ENCODE data around the gene CD320. TPM values are rescaled to one million over a fixed set of nuclear protein-coding genes. Genes with fewer than 3 reads are reported as not detected.

Gene CD320
- total and polyA plus RNA-seq, 2 of the 8 experiments (the other 6 are each of a cell fraction or from before 2014, with no cell fraction given), result 80.4 to 157 TPM

DNA sequence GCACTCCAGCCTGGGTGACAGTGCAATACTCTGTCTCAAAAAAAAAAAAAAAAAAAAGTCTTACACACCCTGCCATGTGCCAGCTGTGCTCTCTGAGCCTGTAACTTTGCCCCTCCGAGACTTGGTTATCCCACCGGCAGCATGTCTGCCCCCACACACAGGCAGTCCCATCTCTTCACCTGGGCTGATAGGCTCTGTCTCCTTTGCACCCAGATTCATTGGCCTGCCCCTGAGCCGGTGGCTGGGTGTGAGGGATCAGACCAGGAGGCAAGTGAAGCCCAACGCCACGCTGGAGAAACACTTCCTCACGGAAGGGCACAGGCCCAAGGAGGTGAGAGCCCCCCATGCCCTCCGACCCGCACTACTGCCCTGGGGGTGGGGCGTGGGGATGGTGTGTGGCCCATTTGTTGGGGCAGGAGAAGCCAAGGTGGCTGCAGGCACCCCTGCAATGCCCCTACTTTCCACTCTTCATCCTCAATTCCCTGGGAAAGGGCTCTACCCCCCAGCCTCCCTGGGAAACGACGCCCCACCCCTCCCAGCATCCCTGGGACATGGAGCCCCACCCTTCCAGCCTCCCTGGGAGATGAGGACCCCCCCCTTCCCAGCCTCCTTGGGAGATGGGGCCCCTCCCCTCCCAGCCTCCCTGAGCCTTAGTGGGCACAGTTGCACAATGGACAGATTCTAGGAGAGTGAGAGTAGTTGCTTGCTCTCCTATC lies 53.7 kb downstream of the CD320 start:
- no peaks in the 10 kb centered on the region for H3K79me2 ChIP-seq (ENCODE audit: control insufficient read depth in 1 of 2, insufficient read depth in 2 of 2, low read length in 2 of 2)
- H3K27me3 ChIP-seq (replicated peaks in 1 of 4; ENCODE audit: control insufficient read depth in 3 of 4, extremely low read depth in 1 of 4, insufficient read depth in 3 of 4, low read length in 3 of 4), result no peaks in the 10 kb centered on the region
- H3K4me1 ChIP-seq (replicated peaks in 1 of 4; ENCODE audit: control insufficient read depth in 3 of 4, insufficient read depth in 4 of 4, low read length in 3 of 4), result peaks cover 0 to 2% (median 0%) of the 10 kb centered on the region in 4 experiments; a peak in 1 of 7 replicates
- no peak overlapping the region for H2BK12ac ChIP-seq (ENCODE audit: low read depth, low read length)
- 0 out of 2 replicates have a peak overlapping the region, but pooled peaks have one; percentile 35 for H4K8ac ChIP-seq (ENCODE audit: extremely low read depth, insufficient read depth, low read length)
- no peak overlapping the region for H3K18ac ChIP-seq (ENCODE audit: extremely low read depth, low read length)
- ChIA-PET CTCF (ENCODE audit: partially characterized antibody) (interaction anchor here (1.2 to 2.1 kb wide), 3 partner anchors 12 to 86 kb away, joined by 3 to 10 read pairs (median 9); no protein-coding TSS in a partner anchor), POLR2A (ENCODE audit: partially characterized antibody) (interaction anchor here (1.0 to 2.1 kb wide), 3 partner anchors 14 to 97 kb away, joined by 3 to 9 read pairs (median 6); no protein-coding TSS in a partner anchor)
- no peak overlapping the region for H3K4ac ChIP-seq (replicated peaks; ENCODE audit: insufficient read length, low read depth, low read length)
- no peak overlapping the region for H3K56ac ChIP-seq (replicated peaks; ENCODE audit: insufficient read length, low read depth, low read length)
- no peak overlapping the region for H2BK20ac ChIP-seq (ENCODE audit: low read length)
- H3K27ac ChIP-seq (ENCODE audit: low read depth, low read length), result no peak overlapping the region
- peaks cover 8 to 31% (median 24%) of the 10 kb centered on the region in 4 experiments; a peak in 7 of 8 replicates for H3K36me3 ChIP-seq (ENCODE audit: control insufficient read depth in 2 of 4, insufficient read depth in 4 of 4, low read length in 3 of 4)
- no peak overlapping the region for H3K23ac ChIP-seq (ENCODE audit: insufficient read length)
- no peak overlapping the region for H3K14ac ChIP-seq (ENCODE audit: insufficient read length)
- peaks cover 5 to 8% of the 10 kb centered on the region in 2 experiments for H4K20me1 ChIP-seq (replicated peaks in 1 of 2; ENCODE audit: control insufficient read depth in 1 of 2, insufficient read depth in 2 of 2, low read length in 2 of 2)
- H4K5ac ChIP-seq (ENCODE audit: insufficient read length, low read depth, low read length), result no peak overlapping the region
- no peaks in the 10 kb centered on the region for H3K9me3 ChIP-seq (ENCODE audit: insufficient read depth in 2 of 2, low read depth in 1 of 2, low read length in 1 of 2)
- H4K91ac ChIP-seq (replicated peaks; ENCODE audit: insufficient read length, low read length), result no peak overlapping the region
- WGBS, 2 experiments (ENCODE audit: extremely low coverage in 1 of 2, insufficient coverage in 1 of 2, insufficient read length in 1 of 2, insufficient replicate concordance in 2 of 2, low coverage in 1 of 2, low lambda C conversion rate in 2 of 2, missing lambda C conversion rate in 1 of 2), result 86% methylated on average over 9 of the region's 11 CpGs; no CpG with 5 or more reads in 1 of the 2 experiments
- no peaks in the 10 kb centered on the region; the same call in 1 of the 2 replicates for H3K79me1 ChIP-seq (ENCODE audit: low read depth, low read length)
- no peak overlapping the region for H2AFZ ChIP-seq (ENCODE audit: low read length)
- H3K4me2 ChIP-seq (ENCODE audit: insufficient read depth in 1 of 2, low read depth in 2 of 2, low read length in 2 of 2), result no peak overlapping the region
- no peak overlapping the region for H2BK5ac ChIP-seq (ENCODE audit: low read depth, low read length)
- H3K23me2 ChIP-seq (ENCODE audit: low read depth, low read length), result no peaks in the 10 kb centered on the region
- H2BK15ac ChIP-seq (ENCODE audit: low read length), result no peak overlapping the region
- no peak overlapping the region for H2AK5ac ChIP-seq (ENCODE audit: low read depth, low read length)
- DNase-seq (ENCODE audit: low read depth in 1 of 2, low spot score in 2 of 2) (no peak), FAIRE-seq (no peak)
- H2BK120ac ChIP-seq (replicated peaks; ENCODE audit: low read depth, low read length), result no peak overlapping the region
- H3K9ac ChIP-seq (replicated peaks in 1 of 4; ENCODE audit: extremely low read depth in 1 of 4, low read depth in 3 of 4, low read length in 3 of 4), result no peak overlapping the region
- no peak overlapping the region for H3K4me3 ChIP-seq (ENCODE audit: extremely low read depth in 1 of 4, insufficient read depth in 2 of 4, low read depth in 3 of 4, low read length in 4 of 4)
- TF ChIP-seq SP4 (IDR thresholded peaks at IDR 0.05; ENCODE audit: low read length) (no peak), POU5F1 (IDR thresholded peaks at IDR 0.05; ENCODE audit: low read depth, low read length) (no peak), CTBP2 (IDR thresholded peaks at IDR 0.05; ENCODE audit: borderline replicate concordance, insufficient read depth, insufficient read length, low read length) (no peak), KDM5A (IDR thresholded peaks at IDR 0.05; ENCODE audit: low read length) (no peak), CBX8 (IDR thresholded peaks at IDR 0.05; ENCODE audit: borderline replicate concordance, low read depth, low read length) (no peak), NRF1 (IDR thresholded peaks at IDR 0.05; ENCODE audit: low read depth, low read length) (no peak), RFX5 (IDR thresholded peaks at IDR 0.05; ENCODE audit: borderline replicate concordance, low read depth, low read length) (no peak), MAFK (IDR thresholded peaks at IDR 0.05; ENCODE audit: low read depth, low read length) (no peak), EZH2 (IDR thresholded peaks at IDR 0.05; ENCODE audit: low read depth, low read length, severe bottlenecking) (no peak)

Measured in H1 (cell line).